ENCODE data around the gene MXRA8.

- no peak for TF ChIP-seq CTCF (IDR thresholded peaks at IDR 0.05; ENCODE audit: poor library complexity)
- no peak for TF ChIP-seq EZH2 (IDR thresholded peaks at IDR 0.05; ENCODE audit: borderline replicate concordance)
- TF ChIP-seq EZH2phosphoT487 (IDR thresholded peaks at IDR 0.05; ENCODE audit: low read depth, severe bottlenecking, unreplicated experiment) = no peak
These were observed 46.9 kb downstream of the MXRA8 start for GRCh38 chr1:1311107-1312104.
